Coronary artery (tissue), 2 donors: ENCODE results near the gene PLA2R1.

Source experiments
- DNase-seq: peaks from one replicate; pipeline ENCODE4 v3.0.0-alpha.2; 2017; ENCODE audit warnings: low spot score
- H3K27ac ChIP-seq, 2 donors: fragments of 200-600 bp; sonication (generic); one replicate each; pipeline ENCODE4 v1.5.1; 2016 to 2019
- H3K4me3 ChIP-seq: fragments of 200-600 bp; sonication (generic); 2 replicates; pipeline ENCODE4 v1.5.1; 2016; ENCODE audit warnings: mild to moderate bottlenecking, moderate library complexity
- CTCF ChIP-seq: fragments of 200-600 bp; sonication (generic); IDR thresholded peaks from one replicate; pipeline ENCODE4 v1.5.1; 2019; ENCODE audit warnings: antibody characterized with exemption

Gene PLA2R1

GRCh38 chr2:159900343-159900742 is 162.1 kb downstream of the PLA2R1 start:
- no peak for TF ChIP-seq CTCF
- Histone ChIP-seq H3K27ac (no peak overlapping the region), H3K4me3 (no peak overlapping the region)
- DNase-seq = no peak

GRCh38 chr2:159898441-159898840 is 164.0 kb downstream of the PLA2R1 start:
- no peak for DNase-seq
- Histone ChIP-seq H3K27ac (no peak overlapping the region), H3K4me3 (no peak overlapping the region)
- TF ChIP-seq CTCF = no peak

GRCh38 chr2:159897720-159898119 is 164.7 kb downstream of the PLA2R1 start:
- H3K4me3 ChIP-seq = no peak overlapping the region
- TF ChIP-seq CTCF = no peak
- H3K27ac ChIP-seq = no peak overlapping the region
- DNase-seq = no peak

- Histone ChIP-seq H3K4me3 (no peak overlapping the region), H3K27ac (no peak overlapping the region)
- no peak for DNase-seq
- TF ChIP-seq CTCF = no peak
These were observed 165.3 kb downstream of the PLA2R1 start for GRCh38 chr2:159897081-159897480.

- no peak overlapping the region for H3K4me3 ChIP-seq
- TF ChIP-seq CTCF = no peak
- H3K27ac ChIP-seq = no peak overlapping the region
- DNase-seq = no peak
These were observed 167.0 kb downstream of the PLA2R1 start for GRCh38 chr2:159895258-159896065.

- no peak for TF ChIP-seq CTCF
- Histone ChIP-seq H3K27ac (no peak overlapping the region), H3K4me3 (no peak overlapping the region)
- DNase-seq = no peak
These were observed 168.1 kb downstream of the PLA2R1 start for GRCh38 chr2:159894145-159894838.
